Left lobe of liver (tissue), 2 donors: Measurements from ENCODE around the gene ARHGEF39. TPM values are rescaled to one million over a fixed set of nuclear protein-coding genes. Genes with fewer than 3 reads are reported as not detected.
"Not testable (repeated sequence)": the region's sequence is repeated elsewhere in the genome, so short reads cannot be mapped to it uniquely, and the experiment has no call there.

Experiments used
- ATAC-seq: fragments of 200-7000 bp; cut with Tn5 transposase; one replicate; pipeline ENCODE4 v1.9.1; 2020; ENCODE audit warnings: mild to moderate bottlenecking, moderate library complexity
- DNase-seq: peaks from one replicate; pipeline ENCODE4 v3.0.0-alpha.2; 2020; ENCODE audit warnings: low spot score
- total RNA-seq: library from RNA; stranded (reverse); gene quantifications from one replicate; pipeline ENCODE4 v1.2.1, GENCODE V29; 2021
- donor health status: DM: no; HTN: no; CAD: no; lungs with moderate emphysema.
- donor health status: DM: no; HTN: yes; CAD: no.

Gene ARHGEF39
- total RNA-seq, 1 donor from 2014 or later: 0.40 TPM

DNA sequence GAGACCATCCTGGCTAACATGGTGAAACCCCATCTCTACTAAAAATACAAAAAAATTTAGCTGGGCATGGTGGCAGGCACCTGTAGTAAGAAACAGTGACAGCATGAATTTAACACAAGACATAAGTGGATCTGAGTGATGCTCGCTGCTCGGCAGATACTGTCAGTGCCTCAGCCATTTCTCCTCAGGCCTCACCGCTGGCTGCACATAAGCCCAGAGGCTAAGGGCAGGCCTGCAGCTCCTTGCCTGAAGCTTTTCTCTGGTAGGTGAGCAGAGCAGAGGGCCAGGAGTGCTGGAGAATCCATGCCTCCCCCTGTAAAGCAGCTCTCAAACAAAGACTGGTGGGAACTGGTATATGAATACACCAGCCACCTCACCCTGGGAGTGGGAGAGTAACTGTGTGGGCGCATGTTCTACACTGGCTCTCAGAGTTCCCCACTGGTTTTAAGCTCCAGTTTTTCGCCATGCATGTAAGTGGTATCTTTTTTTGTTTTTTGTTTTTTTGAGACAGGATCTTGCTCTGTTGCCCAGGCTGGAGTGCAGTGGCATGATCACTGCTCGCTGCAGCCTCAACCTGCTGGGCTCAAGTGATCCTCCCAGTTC, 36.5 kb downstream of the ARHGEF39 start:
- ATAC-seq: no peak
- DNase-seq: no peak

DNA sequence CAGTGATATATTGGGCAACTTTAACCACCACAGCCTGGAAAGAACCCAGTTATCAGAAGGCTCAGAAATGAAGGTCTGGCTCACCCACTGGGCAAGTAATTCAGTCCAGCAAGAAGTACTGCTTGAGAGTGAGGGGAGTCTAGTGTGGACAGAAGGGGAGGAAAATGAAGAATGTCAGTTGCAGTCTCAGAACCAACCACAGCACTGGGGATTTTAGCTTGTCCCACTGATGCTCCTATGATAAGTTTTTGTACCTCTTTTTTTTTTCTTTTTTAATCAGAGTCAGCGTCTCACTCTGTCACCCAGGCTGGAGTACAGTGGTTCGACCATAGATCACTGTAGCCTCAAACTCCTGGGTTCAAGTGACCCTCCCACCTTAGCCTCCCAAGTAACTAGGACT, 37.4 kb downstream of the ARHGEF39 start:
- DNase-seq (no peak), ATAC-seq (no peak)

DNA sequence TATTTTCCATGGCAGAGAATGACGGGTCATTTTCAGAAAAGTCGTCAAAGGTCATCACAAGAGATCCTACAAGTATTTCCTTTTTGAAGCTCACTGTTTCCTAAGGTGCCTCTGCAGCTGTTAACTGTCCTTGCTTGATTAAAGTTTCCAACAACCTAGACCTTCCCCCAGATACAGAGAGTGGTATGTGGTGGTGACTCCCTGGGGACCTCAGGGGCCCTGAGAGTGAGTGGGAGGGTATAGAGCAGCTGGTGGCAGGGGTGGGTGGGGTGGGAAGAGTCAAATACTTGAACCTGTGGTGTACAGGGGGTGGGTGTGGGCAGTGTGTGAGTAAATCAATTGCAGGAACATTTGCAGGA, 45.2 kb downstream of the ARHGEF39 start:
- DNase-seq: no peak
- ATAC-seq: no peak

DNA sequence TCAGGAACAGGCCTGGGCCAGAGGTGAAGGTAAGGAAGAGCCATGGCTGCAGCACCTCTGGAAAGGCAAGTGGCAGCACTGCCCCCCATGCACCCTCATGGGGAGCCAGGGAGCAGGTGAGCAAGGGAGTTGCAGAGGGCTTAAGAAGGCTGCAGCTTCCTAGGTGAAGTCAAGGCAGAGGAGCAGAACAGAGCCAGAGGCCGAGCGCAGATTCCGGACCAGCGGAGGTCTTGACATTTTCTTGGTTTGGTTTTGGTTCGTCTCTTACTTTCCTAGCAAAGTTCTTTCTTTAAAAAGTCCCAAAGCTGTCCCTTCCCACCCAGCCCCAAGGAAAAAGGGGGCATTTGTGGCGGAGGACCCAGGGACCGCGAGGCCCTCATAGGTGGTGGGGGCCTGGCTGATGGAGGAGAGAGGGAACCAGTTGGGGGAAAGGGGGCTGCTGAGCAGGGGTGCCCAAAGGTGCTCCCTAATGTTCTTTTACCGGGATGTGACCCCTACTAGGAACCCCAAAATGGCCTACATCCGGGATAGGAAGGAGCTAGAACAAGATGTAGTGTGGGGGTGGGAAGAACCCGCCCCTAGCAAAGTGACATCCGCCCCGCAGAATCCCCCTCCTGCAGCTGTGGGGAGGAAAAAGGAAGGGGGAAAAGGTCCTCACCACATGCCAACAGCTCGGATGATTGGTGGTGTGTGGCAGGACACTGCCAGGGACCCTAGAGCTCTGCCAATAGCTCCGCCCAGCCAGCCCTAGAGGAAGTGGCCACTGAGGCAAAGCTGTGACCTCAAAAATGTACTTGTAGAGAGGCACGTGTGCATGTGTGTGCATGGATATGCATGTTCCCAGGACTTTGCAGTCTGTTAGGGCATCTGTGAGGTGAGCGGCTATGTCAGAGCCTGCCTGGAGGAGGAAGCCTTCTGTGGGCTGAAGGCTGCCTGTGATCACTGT, 45.9 kb downstream of the ARHGEF39 start:
- ATAC-seq: peak; percentile 32
- DNase-seq: no peak

DNA sequence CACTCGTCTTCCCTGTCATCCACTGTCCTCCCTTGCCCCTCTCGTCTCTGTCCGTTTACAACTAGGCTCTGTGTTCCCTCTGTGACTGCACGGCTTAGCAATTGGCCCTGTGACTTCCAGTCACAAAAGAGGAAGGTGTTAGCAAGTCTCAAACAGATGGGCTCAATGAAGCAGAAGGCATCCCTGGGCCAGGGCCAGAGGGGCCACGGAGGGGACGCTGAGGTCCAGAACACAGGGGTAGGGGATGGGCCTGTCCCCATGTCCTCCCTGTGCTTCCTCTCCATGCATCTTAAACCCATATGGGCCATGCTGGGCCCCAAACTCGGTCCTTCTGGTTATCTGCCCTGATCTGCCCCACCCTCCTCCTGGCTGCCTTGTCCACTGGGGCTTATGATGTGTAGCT, 46.7 kb downstream of the ARHGEF39 start, which contains the start of gene CD72:
CD72 (minus strand) TSS at position 89 of the 403 bp plus-strand sequence. CDS start 110 bp downstream, outside the sequence.
- peak; percentile 33 for ATAC-seq
- no peak for DNase-seq

DNA sequence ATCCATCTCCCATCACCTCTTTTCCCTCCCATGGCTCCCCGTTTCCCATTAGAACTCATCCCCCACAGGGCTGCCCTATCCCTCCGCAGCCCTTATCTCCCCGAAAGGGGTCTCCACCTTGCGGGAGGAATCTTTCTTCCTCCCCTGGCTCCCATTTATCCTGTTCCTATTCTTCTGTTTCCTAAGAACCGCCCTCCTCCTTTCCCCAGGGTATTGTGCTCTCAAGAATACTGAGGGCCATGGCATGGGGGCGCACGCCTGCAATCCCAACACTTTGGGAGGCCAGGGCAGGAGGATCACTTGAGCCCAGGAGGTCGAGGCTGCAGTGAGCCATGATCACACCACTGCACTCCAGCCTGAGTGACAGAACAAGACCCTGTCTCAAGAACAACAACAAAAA, 47.4 kb downstream of the ARHGEF39 start:
- ATAC-seq (no peak), DNase-seq (no peak)

DNA sequence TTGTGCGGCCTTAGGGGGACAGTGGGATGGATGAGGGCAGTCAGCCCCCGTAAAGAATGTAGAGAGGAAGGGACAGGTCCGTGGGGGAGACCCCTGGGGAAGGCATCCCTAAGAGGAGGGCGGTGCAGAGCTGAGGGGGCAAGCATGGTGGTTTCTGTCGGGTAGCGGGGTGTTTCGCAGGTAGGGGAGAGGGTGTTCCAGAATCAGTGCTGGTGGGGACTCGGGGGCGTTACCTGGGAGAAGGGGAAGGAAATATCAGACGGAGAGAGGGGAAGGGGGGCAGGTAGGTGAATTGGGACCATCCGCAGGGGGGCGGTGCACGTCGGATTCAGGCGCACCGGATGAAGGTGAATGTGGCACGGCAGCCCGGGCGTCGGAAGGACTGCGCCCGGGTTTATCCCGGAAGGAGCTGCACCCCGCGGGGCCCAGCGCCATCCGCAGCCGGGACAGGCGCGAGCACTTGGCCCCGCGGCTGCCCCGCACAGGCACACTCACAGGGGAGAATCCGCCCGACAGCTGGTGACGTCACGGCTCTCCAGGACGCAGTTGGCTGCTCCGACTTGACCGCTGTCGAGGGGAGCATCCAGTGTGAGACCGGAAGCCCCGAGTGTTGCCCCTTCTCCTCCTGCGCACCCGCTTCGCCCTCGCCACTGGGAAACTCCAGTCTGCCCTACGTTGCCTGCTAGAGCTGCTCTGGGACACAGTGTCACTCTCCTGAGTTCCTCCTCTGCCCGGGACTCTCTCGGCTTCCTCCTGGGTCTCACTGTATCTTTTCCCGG, 48.1 kb downstream of the ARHGEF39 start:
- ATAC-seq (peak; percentile 65), DNase-seq (no peak)

DNA sequence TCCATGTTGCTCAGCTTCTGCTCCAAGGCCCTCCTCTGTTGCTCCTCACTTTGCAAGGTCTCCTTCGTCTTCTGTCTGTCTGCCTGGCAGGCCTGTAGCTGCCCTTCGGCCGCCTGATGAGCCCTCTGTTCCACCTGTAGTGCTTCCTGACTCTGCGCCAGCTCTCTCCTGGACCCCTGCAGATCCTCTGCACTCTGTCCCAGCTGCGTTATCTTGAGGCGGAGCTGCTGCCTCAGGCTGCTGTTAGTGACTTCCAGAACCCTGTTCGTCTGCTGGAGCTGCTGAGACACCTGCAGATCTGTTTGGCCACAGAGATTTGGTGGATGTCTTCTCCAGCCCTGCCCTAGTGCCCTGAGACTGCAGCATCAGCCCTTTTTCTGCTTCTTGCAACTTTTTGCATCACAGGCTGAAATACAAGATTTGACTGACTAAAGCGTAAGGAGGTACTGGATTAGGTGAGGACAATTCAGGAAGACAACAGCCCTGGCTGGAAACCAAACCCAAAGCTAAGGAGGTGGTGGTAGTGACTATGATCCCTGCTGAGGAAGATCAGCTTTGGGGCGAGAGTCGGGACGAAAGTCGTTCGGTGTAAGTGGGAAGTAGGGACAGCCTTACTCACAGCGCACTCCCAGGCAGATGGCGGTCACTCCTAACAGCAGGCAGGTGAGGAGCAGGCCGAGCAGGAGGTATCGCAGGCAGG, 48.9 kb downstream of the ARHGEF39 start:
- DNase-seq (no peak), ATAC-seq (no peak)

DNA sequence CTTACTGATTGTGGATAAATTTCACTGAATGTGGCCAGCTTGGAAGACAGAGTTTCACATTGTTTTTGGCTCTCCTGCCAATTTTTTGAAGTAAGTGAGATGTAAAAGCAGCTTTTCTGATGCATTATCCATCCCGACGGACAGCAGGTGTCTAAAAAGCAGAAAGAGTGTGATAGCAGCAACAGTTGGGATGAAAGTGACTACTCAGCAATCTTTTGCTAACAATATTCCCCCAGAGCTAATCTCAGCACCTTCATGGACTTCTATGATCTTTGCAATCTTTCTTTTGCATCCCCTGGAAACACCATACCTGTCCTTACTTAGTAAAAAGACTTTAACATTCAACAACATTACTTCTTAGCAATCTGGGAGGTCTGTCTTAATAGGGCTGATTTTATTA, 52.2 kb downstream of the ARHGEF39 start:
- DNase-seq (no peak), ATAC-seq (no peak)

DNA sequence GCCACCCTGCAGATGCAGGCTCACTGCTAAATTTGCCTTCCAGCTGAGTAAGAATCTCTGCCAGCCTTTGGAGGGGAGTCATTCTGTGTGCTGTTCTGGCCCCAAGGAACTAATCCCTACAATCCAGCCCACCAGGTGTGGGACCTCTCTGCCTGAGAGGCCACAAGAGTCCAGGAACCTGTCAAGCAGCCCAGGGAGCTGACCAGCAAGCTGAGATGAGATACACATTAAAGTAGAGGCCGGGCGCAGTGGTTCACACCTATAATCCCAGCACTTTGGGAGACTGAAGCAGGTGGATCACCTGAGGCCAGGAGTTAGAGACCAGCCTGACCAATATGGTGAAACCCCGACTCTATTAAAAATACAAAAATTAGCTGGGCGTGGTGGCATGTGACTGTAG, 52.9 kb downstream of the ARHGEF39 start:
- ATAC-seq, DNase-seq: not testable (repeated sequence)

DNA sequence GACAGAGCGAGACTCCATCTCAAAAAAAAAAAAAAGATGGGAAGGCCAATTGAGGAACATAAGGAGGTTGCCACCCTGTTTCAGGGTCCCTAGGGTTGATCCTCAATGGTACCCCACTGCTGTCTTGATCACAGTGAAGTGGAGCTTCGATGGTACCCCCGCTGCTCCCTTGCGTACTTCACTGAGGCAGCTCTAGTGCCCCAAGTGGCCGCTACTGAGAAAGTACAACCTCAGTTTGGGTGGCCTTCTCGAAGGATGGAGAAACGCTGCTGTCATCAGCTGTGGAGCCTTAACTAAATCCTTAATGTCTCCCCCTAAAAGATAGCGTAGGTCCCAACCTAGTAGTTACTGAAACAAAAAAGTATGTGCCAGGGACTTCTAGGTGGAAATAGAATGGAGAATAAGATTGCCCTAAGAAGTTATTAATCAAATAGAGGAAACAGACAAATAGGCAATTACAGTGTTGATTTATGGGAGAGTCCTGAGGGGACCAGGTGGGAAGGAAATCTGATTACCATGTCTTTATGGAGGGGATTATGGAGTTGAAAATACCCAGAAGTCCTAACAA, 53.7 kb downstream of the ARHGEF39 start:
- DNase-seq (no peak), ATAC-seq (peak; percentile 84)

DNA sequence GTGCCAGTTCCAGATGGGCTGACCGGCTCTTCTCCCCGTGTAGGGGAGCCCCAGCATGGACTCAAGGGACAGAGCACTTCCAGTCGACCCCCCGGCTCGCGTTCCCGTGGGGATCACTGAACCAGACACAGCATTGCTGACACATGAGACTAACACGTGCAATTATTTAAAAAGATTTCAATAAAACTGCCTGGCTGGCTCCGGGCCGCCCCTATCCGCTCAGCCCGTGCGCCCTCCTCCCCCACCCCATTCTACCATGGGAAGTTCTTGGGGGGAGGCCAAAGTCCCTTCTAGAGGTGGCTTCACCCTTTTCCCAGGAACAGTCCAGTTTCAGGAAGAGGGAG, 55.2 kb downstream of the ARHGEF39 start:
- DNase-seq: no peak

More for the DNA sequence above, 55.2 kb downstream of the ARHGEF39 start:
- no peak for ATAC-seq

Other genes starting within 250 kb of the ARHGEF39 start
- 9.1 TPM for gene RUSC2, start 175.1 kb downstream of the ARHGEF39 start, total RNA-seq
- 15.6 TPM for gene TESK1, start 59.9 kb downstream of the ARHGEF39 start, total RNA-seq
- 0.93 TPM for gene CD72, start 46.8 kb downstream of the ARHGEF39 start, total RNA-seq
- gene SIT1, start 14.3 kb downstream of the ARHGEF39 start, total RNA-seq: 0.23 TPM
- gene RMRP, start 7.2 kb downstream of the ARHGEF39 start, total RNA-seq: 13,056 TPM
- 12.6 TPM for gene CCDC107, start 6.9 kb downstream of the ARHGEF39 start, total RNA-seq
- gene CA9, start 8.7 kb upstream of the ARHGEF39 start, total RNA-seq: 0.96 TPM
- gene TPM2, start 24.7 kb upstream of the ARHGEF39 start, total RNA-seq: 6.6 TPM
- 107 TPM for gene TLN1, start 67.0 kb upstream of the ARHGEF39 start, total RNA-seq
- 13.9 TPM for gene CREB3, start 67.5 kb upstream of the ARHGEF39 start, total RNA-seq
- 44.0 TPM for gene GBA2, start 84.0 kb upstream of the ARHGEF39 start, total RNA-seq
- 14.5 TPM for gene RGP1, start 84.1 kb upstream of the ARHGEF39 start, total RNA-seq
- 1.5 TPM for gene MSMP, start 89.1 kb upstream of the ARHGEF39 start, total RNA-seq
- gene NPR2, start 126.4 kb upstream of the ARHGEF39 start, total RNA-seq: 3.3 TPM
- gene SPAG8, start 147.1 kb upstream of the ARHGEF39 start, total RNA-seq: 0.50 TPM
- gene HINT2, start 149.8 kb upstream of the ARHGEF39 start, total RNA-seq: 71.5 TPM
- not detected for gene FAM221B, start 163.5 kb upstream of the ARHGEF39 start, total RNA-seq
- gene TMEM8B, start 164.0 kb upstream of the ARHGEF39 start, total RNA-seq: 4.4 TPM
- not detected for gene OR13J1, start 205.2 kb upstream of the ARHGEF39 start, total RNA-seq
- gene HRCT1, start 241.0 kb upstream of the ARHGEF39 start, total RNA-seq: 0.96 TPM
- gene SPAAR, start 244.3 kb upstream of the ARHGEF39 start, total RNA-seq: 1.1 TPM